IPS DF 4.7 (cell line): ENCODE measurements around the gene FREY1.

Source experiments
- DNase-seq: peaks from one replicate; pipeline ENCODE4 v3.0.0-alpha.2; 2013; ENCODE audit warnings: low spot score; ENCODE audit errors: extremely low read depth

FREY1 gene, protein sequence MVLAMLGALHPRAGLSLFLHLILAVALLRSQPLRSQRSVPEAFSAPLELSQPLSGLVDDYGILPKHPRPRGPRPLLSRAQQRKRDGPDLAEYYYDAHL

GRCh38 chr11:45906965-45907611, at the start of gene FREY1:
TSS of gene FREY1 (minus strand) at chr11:45907271. CDS start at chr11:45907245, 26 bp downstream.
- DNase-seq = no peak

GRCh38 chr11:45949992-45950407, 42.9 kb upstream of the FREY1 start:
- DNase-seq = no peak

GRCh38 chr11:45948356-45948755, 41.3 kb upstream of the FREY1 start:
- no peak for DNase-seq

- DNase-seq = no peak
Observed at GRCh38 chr11:45947885-45948284, 40.8 kb upstream of the FREY1 start.

- no peak for DNase-seq
Observed at GRCh38 chr11:45945397-45945999, 38.4 kb upstream of the FREY1 start.

DNA sequence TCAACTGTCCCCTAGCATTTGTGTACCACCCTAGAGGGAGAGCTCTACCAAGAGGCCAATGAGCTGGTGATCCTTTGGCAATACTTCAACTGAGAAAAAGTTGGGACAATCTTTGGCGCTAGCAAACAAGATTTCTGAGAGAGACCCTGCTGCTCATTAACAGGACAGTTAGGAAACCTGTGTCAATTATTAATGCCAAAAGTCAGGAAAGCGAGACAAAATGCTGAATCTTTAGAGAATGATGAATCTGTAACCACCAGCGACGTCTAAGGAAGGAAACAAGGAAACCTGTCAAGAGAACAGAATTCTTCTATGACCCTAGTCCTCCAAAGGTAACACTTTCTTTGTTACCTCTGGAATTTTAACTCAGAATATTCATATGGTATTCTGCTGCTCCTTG, 35.3 kb upstream of the FREY1 start:
- no peak for DNase-seq

DNA sequence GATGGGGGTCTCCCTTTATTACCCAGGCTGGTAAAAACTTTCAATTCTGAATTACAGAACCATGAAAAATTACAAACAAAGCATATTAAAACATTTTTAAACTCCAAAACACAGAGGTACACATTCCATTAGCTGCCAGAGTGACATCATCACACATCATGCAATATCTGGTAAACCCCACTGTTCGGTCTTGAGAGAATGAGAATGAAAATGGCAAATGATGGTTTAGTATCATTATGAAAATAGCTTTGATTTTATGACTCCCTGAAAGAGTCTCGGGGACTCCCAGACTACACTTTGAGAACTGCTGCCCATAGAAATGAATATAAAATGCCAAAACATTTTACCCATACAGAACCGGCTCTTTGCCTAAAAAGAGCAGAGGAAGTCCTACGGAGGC, 34.2 kb upstream of the FREY1 start:
- no peak for DNase-seq

GRCh38 chr11:45939836-45940235, 32.8 kb upstream of the FREY1 start:
- no peak for DNase-seq

DNA sequence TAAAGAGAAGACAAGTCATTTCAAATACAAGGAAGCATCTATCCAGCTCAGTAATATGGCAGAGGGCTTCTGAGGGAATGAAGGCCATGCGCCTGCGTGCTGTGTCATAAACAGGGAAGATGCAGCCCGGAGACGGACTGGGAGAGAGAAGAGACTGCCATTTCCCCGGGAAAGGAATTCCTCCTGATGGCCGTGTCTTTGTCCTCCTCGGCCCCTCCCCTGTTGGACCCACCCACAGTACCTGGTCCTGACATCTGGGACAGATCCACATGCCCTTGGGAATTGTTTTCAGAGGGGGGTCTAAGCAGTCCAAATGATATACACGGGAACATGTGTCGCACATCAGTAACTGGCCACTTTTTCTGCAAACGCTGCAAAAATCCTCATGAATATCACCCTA, 30.8 kb upstream of the FREY1 start:
- DNase-seq = no peak

GRCh38 chr11:45936511-45937054, 29.5 kb upstream of the FREY1 start:
- no peak for DNase-seq

- DNase-seq = no peak
Observed at GRCh38 chr11:45935349-45936064, 28.4 kb upstream of the FREY1 start.

GRCh38 chr11:45934580-45935318, 27.7 kb upstream of the FREY1 start:
- no peak for DNase-seq

DNA sequence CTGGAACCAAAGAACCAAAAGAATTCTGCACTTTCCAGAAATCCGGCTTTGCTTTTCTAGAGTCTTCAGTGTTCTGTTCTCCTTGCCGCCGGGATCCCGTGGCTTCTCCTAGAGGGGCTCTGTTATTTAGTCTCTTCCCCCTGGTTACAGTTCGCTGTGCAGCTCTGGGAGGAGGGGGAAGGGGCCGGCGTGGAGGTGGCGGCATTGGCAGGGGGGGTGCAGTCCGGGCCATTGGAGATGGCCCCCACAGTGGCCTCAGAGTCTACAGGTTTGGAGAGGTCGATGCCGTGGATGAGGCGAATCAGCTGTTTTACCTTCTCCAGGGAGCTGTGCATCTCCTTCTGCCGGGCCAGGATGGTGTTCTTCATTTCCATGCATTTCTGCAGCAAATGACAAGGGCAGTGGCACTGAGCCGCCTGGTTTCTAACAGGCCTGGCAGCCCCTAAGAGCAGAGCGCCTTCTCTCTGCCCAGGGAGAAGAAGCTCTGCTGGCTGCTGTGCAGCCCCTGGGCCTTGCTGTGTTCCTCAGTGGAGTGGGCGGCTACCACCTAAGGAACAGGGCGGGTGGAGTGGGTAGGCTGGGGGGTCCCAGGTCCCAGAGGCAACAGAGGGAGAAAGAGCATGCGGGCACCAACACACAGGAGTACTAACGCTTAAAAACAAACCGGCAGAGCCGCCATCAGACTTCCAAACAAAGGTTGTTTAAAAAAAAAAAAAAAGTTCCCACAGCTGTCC, 26.9 kb upstream of the FREY1 start:
- DNase-seq = no peak

DNA sequence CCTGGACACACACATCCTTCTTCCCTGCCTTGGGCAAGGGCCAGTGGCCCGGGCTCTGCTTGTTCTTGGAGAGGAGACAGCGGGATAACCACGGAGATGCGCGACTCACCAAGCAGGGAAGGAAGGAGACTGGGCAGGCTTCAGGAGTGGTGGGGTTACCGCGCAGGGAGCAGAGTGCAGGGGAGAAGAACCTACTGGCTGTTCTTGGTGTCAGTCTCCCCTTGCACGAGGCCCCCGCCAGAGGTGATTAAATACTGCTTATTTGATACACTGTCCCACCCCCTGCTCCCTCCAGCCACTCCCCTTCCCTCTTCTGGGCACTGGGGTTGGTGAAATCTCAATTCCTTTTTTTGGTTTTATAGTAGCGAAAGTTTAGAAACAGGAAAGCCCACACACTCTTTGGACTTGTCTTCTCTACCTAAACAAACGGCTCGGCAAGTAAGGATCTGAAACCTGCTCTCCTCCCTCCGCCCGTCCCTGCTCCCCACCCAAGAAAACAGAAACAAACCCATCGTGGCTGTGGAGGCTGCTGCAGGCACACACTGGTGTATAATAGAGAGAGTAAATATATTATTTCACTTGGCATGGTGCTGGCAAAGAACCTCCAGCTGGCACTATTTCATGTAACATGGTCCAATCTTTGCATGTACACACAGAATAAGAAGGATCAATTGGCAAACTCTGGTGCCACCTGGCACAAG, 26.2 kb upstream of the FREY1 start:
- DNase-seq = no peak

DNA sequence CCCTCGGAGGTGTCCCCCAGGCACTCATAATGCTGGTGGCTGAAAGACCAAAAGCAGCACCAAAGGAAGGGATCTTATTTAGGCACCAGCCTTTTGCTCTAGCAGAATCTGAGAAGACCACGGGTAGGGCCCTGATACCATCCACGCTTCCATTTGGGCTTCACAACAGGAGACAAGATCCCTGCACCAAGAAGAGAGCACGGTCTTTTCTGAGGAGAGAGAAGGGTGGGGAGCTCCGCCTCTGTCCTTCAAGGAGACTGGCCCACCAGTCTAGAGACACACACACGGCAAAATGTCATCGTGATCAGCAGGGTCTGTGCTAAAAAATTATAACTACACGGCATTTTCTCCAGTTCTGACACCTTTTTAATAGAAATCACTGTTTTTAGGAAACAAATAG, 25.1 kb upstream of the FREY1 start:
- DNase-seq = no peak

DNA sequence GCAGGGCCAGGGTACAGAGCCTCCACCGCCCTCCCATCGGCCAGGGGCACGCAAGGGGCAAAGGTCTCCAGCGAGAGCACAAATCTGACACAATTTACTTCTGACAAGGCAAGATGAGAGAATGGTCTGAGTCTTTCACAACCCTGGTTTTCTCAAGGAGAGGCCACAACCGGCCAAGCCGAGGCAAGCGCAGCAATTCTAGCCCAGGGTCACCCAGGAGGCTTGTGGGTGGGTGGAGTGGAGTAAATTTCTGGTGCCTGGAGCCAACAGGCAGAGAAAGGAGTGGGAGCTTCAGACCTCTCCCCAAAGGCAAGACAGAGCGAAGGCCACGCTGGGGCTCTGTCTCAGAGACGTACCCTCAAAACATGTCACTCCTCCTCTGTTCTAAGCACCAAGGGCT, 24.7 kb upstream of the FREY1 start:
- DNase-seq = no peak

GRCh38 chr11:45930951-45931570, 24.0 kb upstream of the FREY1 start:
- no peak for DNase-seq

- DNase-seq = no peak
Observed at GRCh38 chr11:45930031-45930794, 23.1 kb upstream of the FREY1 start.

GRCh38 chr11:45929486-45930030, 22.5 kb upstream of the FREY1 start:
- no peak for DNase-seq
